Amniotic epithelial cell (primary cell): ENCODE measurements around the gene BIK.
"Not testable (repeated sequence)": the region's sequence is repeated elsewhere in the genome, so short reads cannot be mapped to it uniquely, and the experiment has no call there.

Source experiments
- DNase-seq: peaks from one replicate; pipeline ENCODE4 v3.0.0-alpha.2; 2010; ENCODE audit warnings: low read depth

BIK gene

DNA sequence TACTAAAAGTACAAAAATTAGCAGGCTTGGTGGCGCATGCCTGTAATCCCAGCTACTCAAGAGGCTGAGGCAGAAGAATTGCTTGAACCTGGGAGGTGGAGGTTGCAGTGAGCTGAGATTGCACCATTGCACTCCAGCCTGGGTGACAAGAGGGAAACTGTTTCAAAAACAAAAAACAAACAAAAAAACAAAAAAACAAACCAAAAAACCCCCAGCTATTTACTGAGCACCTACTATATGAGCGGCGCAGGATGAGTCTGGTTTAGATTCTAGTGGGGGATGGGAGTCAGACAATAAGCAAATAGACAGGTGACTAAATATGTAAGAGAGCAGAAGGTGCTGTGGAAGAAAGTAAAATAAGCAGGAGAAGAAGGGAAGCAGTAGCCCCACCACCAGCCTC, 5.6 kb upstream of the BIK start:
- not testable (repeated sequence) for DNase-seq

DNA sequence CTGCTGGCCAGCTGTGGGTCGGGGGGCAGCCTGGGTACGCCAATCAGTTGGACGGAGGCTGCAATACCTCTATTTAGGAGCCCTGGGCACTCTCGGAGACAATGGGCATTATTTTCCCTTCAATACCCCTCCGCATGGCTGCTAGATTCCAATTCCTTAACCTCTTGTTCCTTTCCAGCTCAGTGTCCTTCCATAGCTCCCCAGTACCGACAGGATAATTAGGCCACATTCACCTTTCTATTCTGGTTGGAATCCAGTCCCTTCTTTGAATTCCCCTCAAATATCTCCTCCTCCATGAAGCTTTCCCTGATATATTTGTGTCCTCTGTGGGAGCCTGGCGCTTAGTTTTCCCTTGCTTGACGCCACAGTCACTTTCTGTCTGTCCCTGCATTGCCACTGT, 4.2 kb upstream of the BIK start:
- DNase-seq = no peak

DNA sequence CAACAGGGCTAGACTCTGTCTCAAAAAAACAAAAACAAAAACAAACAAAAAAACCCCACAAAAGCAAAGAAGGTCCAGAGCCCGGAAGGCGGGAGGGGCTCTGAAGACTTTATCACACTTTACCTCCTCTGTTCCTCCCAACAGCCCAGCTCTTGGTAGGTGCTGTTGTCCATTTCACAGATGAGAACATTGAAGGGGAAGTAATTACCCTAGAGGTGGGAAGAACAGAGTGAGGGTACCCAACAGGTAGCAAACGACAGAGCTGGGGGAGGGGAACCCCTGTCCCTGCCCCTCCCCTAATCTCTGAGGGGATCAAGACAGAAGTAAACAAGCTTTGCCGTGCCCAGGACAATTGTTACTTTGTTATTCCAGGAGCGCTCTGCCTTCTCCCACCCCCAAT, 1.0 kb upstream of the BIK start:
- DNase-seq = no peak

DNA sequence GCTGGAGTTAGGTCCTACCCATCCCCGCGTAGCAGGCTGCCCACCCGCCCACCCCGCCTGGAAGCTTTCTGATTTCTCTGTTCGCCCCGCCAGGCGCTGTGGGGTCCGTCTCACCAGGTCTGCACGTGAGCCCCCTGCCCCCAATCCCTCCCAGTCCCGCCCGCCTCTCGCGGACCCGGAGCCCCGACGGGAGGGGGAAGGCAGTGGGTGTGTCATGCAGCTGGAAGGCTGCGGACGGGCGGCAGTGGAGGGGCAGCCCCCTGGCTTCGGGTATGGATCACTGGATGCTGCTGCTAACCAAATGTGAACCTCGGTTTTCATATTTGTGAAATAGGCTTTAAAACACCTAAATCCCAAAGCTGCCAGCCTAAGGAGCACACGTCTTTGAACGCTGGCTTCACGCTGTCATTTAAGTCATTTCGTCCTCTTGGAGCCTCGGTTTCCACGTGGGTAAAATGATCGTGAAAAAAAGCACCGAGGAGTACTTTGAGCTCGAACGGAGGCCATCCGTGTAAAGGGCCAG, 568 bp upstream of the BIK start:
- DNase-seq = no peak

DNA sequence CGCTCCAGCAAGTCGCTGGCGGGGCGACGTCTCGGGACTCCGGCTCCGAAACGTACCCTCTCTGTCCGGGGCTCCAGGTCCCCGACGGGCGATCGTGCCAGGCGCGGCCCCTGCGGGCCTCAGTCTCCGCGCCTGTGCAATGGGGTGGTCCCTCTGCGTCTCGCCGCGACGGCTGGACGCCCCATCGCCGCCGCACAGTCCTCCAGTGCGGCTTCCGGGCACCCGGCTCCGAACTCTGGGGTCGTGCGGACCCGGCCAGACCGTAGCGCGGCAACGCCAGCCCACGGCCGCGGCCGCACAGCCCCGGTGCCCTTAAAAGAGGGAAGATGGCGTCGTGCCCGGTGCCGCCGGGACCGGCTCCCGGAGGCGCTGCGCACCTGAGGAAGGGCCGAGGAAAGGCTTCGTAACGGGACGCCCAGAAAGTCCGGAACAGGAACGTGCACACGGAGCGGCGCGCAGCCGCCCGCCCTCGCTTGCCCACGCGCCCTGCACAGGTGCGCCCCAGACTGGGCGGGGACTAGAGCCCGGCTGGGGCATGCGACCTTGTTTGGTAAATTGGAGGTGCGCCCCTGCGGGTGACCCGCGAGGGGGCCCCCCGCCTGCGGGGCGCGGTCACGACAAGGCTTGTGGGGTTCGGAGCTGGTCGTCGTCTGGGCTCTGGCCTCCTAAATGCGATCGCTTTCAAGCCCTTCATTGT, 525 bp downstream of the BIK start:
- no peak for DNase-seq

DNA sequence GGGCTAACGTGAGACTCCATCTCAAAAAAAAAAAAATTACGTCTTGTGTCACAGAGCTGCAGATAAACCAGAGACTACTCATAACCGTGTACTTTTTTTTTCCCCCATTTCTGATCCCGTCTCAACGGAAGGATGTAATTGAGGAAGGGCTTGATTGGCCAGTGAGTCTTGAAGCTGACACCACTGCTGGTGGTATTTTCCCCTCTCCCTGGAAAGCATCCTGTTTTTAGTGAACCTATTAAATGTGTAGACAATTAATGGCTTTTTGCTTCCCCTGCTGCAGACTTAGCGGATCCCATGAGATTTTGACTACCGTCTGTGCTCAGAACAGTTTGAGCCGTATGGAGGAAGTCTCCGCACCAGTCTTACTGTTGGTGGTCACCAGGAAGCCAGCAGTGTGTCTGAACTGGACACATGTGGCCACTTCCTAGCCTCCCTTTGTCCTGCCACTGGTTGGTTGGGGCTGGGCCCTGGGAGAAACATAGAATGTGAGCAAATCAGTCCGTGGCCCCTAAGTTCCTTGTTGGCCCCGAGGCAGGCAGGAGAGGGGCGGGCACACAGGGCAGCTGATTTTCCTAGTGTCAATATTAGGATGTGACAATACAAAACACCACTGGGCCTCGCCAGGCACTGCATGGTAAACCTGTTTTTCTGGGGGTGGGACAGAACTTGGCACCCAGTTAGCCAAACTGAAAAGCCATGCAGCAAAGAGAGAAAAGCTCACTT, 3.1 kb downstream of the BIK start:
- no peak for DNase-seq

DNA sequence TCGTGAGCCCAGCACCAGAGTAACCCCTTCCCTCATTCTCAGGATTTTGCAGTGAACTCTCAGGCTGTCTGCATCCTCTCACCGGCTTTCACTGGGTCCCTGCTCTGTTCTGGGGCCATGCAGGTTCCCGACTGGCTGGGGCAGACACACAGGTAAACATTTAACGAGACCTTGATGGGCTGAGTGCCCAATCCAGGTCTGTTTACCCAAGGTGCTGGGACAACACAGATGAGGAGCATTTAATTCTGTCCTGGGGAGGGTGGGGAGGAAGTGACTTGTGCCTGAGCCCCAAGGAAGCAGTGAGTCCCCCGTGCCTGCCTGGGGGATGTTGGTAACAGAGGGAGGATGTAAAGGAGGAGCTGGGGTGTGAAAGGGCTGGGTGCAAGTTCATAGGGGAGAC, 4.4 kb downstream of the BIK start:
- no peak for DNase-seq

DNA sequence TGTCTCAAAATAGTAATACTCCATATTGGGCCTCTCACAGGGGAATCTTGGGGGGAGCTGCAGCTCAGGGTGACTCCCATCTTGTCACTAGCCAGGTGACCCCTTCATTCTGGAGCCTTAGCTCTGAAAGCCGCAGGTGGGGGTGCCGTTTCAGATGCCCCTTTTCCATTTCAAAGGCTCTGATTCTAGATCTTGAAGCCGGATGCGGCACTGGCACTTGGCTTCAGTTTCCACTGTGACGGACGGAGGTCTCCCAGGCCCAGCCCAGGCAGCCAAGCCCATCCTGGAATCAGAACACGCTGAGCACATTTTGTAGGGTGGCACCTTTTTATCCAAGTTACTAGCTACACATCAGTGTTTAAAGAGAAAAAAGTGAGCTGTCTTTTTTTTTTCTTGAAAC, 6.4 kb downstream of the BIK start:
- no peak for DNase-seq

DNA sequence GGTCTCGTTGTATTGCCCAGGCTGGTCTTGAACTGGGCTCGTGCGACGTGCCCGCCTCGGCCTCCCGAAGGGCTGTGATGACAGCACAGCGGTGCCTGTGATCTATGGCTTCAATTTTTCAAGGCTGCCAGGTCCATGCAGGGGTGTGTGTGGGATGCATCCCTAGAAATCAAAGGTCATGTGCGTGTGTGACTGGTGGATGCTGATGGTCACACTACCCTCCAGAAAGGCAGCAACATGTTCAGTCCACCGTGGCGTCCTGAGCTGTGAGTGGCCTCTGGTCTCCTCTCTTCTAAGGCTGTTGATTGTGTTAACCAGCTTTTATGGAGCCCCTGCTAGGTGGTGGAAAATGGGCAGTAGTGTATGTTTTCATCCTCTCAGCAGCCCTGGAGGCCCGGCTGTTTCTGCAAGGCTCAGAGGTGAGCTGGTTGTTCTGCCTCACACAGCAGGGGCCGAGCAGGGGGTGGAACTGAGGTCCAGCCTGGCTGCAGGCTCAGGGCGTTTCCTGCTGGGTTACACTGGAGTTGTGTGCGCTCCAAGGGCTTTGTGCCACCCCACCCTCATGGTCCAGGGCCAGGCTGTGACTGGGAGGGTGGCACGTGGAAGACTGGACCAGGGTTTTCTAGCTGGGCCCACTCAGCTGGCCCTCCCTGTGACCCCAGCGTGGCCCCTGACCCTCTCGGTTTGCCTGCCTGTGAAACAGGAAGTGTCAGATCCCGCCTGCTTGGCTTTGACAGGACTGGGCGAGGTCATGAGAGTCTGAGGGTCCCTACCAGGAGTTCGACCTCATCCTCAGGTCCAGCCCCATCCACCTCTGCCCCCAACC, 7.7 kb downstream of the BIK start:
- no peak for DNase-seq

DNA sequence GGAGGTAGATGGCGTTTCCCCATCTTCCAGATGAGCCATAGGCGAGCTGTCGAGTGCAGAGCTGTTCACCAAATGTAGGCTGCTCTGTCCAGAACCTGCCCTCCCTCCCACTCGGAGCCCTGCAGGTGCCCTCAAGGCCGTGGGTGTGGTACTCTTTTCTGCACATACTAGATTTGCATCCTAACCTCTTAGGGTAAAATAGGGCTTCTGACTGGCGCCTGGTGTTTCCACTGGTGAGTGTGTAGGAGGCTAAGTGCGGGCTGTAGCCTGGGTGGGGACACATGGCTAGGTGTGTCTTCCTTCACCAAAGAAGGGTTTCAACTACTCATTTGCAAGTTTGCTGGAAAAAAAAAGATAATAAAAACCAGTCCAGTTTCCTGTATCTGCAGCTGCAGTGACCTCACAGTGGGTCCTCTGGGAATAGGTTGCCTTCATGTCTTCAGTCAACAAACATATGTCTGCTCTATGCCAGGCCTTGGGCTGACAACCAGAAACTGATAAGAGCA, 8.5 kb downstream of the BIK start:
- peak; percentile 5 for DNase-seq

DNA sequence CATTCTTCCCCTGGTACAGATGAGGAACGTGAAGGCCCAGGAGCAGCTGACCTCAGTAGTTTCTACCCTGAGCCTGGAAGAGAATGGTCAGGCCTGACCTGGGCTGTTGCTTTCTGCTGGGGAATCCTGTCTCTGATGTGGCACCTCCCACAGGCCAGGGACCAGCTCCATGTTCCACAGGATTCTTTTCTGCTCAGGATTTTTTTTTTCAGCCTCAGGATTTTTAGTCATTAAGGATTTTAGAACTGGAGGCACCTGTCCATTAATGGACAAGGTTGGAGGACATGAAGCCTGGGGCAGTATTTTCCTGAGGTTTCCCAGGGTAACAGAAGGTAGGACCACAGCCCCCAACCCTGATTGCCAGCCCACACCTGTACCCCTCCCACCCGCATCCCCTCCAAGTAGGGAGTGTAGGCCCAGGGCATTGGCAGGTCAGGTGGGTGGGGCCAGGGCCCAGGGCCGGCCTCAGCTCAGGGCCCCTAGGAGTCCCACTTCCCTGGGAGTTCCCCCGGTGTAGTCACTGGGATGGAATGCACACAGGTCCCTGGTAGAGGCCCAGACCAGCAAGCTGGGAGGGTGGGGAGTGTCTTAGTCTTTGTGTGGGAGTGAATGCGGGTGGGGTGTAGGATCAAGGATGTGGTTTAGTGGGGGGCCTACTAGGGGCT, 16.1 kb downstream of the BIK start:
- DNase-seq = peak; percentile 85

DNA sequence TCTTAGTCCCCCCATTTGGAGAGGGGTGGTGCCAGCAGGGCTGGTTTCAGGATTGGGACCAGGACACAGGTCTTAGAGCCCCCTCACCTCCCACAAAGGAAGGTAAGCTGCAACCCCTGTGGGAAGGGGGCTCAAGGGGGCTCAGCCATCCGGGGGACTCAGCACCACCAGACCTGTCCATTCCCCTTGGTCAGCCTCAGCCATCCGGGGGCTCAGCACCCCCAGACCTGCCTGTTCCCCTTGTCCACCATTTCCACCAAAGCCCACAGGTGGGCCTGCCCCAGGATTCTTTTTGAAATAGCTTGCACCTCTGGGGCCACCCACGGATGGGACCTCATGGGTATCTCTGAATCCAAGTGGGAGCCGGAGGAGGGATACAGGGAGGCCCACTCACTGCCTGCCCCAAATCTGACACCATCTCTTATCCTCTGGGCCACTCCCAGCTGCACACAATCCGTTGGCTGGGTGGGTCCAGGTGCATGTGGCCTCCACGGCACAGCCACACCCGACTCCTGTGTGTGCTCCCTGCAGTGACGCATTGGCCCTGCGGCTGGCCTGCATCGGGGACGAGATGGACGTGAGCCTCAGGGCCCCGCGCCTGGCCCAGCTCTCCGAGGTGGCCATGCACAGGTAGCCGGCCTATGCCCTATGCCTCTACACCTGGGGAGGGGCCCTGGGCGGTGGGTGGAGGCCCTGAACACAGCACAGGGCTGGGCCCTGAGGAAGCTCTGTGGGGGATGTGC, 16.8 kb downstream of the BIK start:
- DNase-seq = no peak

DNA sequence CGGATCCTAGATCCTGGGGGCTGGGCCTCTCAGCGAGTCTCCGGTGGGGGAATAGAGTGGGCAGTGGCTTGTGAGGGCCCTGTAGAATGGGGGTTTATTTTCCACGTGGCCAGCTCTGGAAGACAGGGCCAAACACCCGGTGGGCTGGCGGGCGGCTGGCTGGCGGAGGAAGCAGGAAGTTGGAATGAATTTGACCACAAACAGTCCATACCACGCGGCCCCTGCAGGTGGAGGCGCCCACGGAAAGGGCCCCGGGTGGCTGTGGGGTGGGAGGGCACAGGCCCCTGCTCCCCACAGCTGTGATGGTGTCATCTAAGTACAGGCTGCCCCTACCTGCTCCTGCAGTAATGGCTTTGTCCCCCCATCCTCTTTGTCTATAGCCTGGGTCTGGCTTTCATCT, 17.6 kb downstream of the BIK start:
- no peak for DNase-seq

DNA sequence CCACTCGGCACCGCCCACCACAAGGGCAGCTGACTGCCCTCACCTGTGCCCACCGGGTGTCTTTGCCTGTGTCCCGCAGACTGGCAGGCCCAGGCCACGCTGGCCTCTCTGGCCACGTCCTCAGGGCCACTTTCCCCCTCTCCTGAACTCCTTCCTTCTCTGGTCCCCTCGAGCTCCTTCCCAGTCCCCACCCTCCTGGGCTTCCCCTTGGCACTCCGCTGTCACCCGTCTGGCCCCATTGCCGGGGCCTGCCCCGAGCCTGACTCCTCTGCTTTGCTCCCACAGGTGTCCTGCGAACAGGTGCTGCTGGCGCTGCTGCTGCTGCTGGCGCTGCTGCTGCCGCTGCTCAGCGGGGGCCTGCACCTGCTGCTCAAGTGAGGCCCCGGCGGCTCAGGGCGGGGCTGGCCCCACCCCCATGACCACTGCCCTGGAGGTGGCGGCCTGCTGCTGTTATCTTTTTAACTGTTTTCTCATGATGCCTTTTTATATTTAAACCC, 18.4 kb downstream of the BIK start:
- DNase-seq = no peak

DNA sequence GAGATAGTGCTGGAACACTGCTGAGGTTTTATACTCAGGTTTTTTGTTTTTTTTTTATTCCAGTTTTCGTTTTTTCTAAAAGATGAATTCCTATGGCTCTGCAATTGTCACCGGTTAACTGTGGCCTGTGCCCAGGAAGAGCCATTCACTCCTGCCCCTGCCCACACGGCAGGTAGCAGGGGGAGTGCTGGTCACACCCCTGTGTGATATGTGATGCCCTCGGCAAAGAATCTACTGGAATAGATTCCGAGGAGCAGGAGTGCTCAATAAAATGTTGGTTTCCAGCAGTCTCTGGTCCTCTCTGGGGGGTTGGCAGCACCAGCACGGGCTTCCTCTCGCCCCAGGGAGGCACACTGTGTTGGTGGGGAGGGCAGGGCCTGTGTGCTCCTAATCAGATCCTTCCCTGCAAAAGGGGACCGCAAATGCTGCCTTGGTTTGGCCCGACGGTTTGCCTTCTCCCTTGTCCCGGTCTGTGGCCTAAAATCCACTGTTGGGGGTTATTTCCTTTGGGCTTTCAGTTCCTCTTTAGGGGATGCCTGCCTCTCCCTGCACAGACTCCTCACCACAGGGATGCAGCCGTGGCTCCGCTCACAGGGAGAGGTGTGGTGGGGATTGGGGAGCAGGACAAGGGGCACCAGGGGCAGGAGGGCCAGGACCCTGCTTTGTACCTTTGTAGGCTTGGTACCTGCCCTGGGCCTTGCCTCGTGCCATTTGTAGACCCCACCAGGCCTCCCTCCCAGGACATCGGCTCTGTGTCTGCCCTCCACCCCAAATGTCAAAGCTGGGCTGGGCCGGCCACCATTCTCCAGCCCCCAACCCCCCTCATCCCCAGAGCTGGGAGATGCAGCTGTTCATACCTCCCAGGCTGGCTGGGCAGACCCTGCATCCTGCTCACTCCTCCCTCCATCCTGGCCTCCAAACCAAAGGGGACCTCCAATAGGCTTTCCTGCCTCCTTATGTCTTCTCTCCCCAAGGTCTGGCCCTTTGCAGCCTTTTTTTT, 19.2 kb downstream of the BIK start:
- no peak for DNase-seq

DNA sequence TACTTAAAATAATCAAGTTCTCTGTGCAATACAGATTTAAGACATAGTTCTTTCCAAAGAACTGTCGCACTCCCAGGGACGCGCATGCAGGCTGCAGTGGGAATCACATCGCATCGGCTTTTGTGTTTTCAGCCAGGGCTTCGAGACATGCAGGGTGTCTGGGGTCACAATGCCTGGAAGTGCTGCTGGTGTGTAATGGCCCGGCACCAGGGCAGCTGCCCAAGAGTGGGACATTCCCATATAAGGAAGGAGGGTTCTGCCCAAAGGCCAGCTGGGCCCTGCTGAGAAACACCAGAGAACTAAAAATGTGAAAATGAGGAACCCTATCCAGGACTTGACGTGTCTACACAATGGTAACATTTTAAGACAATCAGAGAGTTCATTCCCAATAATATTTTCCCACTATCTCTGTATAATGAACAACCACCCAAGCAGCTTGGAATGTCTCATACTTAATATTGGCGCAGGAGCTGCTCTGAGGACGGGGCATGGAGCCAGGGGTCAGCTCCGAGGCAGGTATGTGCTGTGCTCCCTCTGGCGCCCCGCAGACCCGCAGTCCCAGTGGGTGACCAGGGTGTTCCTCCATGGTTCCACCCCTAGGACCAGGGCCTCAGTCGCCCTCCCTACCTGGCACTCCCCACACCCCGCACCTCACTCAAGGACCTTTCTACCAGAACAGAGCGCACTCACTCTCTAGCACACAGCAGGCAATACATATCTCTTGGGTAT, 21.4 kb downstream of the BIK start:
- no peak for DNase-seq

DNA sequence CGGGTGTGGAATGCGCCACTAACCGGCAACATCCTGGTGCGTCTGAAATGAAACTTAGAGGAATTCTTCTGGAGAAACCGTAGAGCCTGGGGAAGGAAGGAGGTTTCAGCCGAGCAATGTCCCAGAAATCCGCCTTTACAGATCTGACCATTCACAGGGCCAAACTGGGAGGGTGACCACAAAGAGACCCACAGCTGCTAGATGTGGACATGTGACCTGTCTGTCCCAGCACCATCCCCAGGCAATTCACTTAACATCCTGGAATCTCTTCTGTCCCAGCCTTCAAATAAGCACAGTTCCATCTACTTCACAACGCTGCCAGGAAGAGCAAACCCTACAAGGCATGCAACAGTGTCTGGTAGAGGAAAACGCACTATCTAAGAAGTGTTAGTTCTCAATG, 22.9 kb downstream of the BIK start:
- DNase-seq = peak; percentile 39

DNA sequence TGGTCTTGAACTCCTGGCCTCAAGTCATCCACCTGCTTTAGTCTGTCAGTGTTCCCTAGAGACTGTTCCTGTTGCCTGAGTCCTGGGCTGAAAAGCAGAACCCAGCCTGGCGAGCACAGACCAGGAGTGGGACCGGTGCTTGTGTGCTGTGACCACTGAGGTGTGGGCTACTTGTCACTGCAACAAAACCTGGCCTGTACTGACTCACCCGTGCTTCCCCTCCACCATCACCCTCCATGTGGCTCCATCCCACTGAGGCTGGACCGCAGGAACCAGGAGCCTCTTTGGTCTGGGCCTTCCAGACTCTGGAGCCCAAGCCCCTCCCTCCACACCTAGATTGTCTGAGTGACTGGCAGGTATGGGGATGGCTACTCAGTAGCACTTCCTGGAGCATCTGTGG, 24.0 kb downstream of the BIK start:
- no peak for DNase-seq

DNA sequence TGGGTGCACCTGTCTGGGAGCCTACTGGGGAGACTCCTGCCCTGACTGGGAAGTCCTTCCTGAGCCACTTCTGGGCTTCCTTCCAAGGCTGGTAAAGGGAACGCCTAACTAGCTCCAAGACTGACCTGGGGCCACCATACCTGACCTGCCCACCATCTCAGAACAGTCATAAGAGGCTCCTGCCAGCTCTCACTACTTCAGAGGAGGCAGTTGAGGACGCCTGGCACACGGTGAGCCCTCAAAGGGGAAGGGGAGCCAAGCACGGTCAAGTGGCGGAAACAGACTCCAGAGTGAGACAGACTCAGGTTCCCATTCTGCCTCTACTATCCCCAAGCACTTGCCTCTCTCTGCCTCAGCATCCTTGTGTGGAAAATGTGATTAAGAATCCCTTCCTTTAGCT, 25.0 kb downstream of the BIK start:
- DNase-seq = no peak
